Articular chondrocyte of knee joint (primary cell): Measurements from ENCODE around the gene CARMIL1. TPM values are rescaled to one million over a fixed set of nuclear protein-coding genes. Genes with fewer than 3 reads are reported as not detected.

Experiments used
- small RNA-seq: library from RNA; depleted of rRNA; stranded (forward); fragments of <200 nt; gene quantifications from one replicate; pipeline ENCODE3, GENCODE V24; 2012
- total RNA-seq: library from RNA; depleted of rRNA; stranded (reverse); fragments of >200 nt; gene quantifications from 2 replicates; pipeline ENCODE4 v1.2.3, GENCODE V29; 2012

The CARMIL1 gene
- 25.5 and 26.3 TPM in 2 replicates for total RNA-seq

GRCh38 chr6:25278914-25279747, at the start of gene CARMIL1:
TSS of gene CARMIL1 (plus strand) at chr6:25279374. CDS start at chr6:25279796, 422 bp downstream.

GRCh38 chr6:25652007-25652515, 372.9 kb downstream of the CARMIL1 start, which contains the start of gene SCGN:
TSS of gene SCGN (plus strand) at chr6:25652215. CDS start at chr6:25652404, 189 bp downstream.

Small RNA genes lying within 50 kb of the gene (small RNA-seq; reads per million reads assigned to genes)
- gene RF00019, result not detected
- gene RNU6-987P, result not detected
